ENCODE data around the gene NUTF2.

The NUTF2 gene

DNA sequence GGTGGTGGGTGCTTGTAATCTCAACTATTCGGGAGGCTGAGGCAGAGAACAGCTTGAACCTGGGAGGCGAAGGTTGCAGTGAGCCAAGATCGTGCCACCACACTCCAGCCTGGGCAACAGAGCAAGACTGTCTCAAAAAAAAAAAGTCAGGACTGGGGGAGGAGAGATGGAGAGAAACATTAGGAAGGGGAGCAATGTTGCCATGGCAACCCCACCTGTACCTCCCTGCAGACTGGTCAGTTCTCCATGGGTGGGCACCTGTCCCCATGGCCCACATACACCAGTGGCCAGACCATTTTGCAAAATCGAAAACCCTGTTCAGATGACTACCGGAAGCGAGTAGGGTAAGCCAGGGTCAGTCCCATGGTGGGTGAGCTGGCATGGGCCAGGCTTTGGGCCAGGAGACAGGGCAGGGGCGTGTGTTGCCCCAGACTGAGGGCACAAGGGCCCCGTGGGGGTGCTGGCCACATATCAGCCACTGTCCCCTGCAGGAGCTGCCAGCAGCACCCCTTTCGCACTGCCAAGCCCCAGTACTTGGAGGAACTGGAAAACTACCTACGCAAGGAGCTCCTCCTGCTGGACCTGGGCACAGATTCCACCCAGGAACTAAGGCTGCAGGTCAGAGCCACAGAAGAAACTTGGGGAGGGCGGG is 26.0 kb upstream of the NUTF2 start (continued):
- TF ChIP-seq ZNF175 (tag by site-specific recombination; IDR thresholded peaks at IDR 0.05) (no peak), ZNF610 (tag by site-specific recombination; IDR thresholded peaks at IDR 0.05; ENCODE audit: borderline replicate concordance) (no peak), ZNF621 (tag by site-specific recombination; IDR thresholded peaks at IDR 0.05) (no peak), ZBTB10 (tag by site-specific recombination; IDR thresholded peaks at IDR 0.05) (no peak)
- TF ChIP-seq, protein P1, sequence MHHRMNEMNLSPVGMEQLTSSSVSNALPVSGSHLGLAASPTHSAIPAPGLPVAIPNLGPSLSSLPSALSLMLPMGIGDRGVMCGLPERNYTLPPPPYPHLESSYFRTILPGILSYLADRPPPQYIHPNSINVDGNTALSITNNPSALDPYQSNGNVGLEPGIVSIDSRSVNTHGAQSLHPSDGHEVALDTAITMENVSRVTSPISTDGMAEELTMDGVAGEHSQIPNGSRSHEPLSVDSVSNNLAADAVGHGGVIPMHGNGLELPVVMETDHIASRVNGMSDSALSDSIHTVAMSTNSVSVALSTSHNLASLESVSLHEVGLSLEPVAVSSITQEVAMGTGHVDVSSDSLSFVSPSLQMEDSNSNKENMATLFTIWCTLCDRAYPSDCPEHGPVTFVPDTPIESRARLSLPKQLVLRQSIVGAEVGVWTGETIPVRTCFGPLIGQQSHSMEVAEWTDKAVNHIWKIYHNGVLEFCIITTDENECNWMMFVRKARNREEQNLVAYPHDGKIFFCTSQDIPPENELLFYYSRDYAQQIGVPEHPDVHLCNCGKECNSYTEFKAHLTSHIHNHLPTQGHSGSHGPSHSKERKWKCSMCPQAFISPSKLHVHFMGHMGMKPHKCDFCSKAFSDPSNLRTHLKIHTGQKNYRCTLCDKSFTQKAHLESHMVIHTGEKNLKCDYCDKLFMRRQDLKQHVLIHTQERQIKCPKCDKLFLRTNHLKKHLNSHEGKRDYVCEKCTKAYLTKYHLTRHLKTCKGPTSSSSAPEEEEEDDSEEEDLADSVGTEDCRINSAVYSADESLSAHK (tag by site-specific recombination; IDR thresholded peaks at IDR 0.05): no peak

GRCh38 chr16:67822511-67822910 is 24.2 kb upstream of the NUTF2 start:
- ChIA-PET CTCF (no interaction called here), POLR2A (no interaction called here)
- no peak for TF ChIP-seq EGR2 (tag by site-specific recombination; IDR thresholded peaks at IDR 0.05; ENCODE audit: low read depth)
- no peak for TF ChIP-seq ZSCAN5A (tag by site-specific recombination; IDR thresholded peaks at IDR 0.05)
- no peak for TF ChIP-seq HOXA7 (CRISPR knock-in tag; IDR thresholded peaks at IDR 0.05; ENCODE audit: borderline replicate concordance)
- no peak for TF ChIP-seq ZNF654 (tag by site-specific recombination; IDR thresholded peaks at IDR 0.05; ENCODE audit: low read depth)
- no peak for TF ChIP-seq ZNF776 (tag by site-specific recombination; IDR thresholded peaks at IDR 0.05; ENCODE audit: borderline replicate concordance)
- TF ChIP-seq GFI1B (tag by site-specific recombination; IDR thresholded peaks at IDR 0.05): no peak
- no peak for TF ChIP-seq ZNF175 (tag by site-specific recombination; IDR thresholded peaks at IDR 0.05)
- no peak for TF ChIP-seq ZNF837 (tag by site-specific recombination; IDR thresholded peaks at IDR 0.05)
- TF ChIP-seq ZNF473 (tag by site-specific recombination; IDR thresholded peaks at IDR 0.05): no peak
- no peaks in the 10 kb centered on the region for H3K9me3 ChIP-seq (ENCODE audit: control insufficient read depth, insufficient read depth, low read depth, low read length)
- no peak overlapping the region for H3K4me3 ChIP-seq (ENCODE audit: low read depth, low read length)
- H3K27ac ChIP-seq (ENCODE audit: extremely low read depth, low read depth, low read length): no peak overlapping the region
- H3K4me1 ChIP-seq (ENCODE audit: control insufficient read depth, insufficient read depth, low read length): no peaks in the 10 kb centered on the region
- peaks cover 0 to 21% of the 10 kb centered on the region in 2 experiments; a peak in 1 of 3 replicates for H3K36me3 ChIP-seq (ENCODE audit: control insufficient read depth in 2 of 2, insufficient read depth in 1 of 2, low read length in 2 of 2)

DNA sequence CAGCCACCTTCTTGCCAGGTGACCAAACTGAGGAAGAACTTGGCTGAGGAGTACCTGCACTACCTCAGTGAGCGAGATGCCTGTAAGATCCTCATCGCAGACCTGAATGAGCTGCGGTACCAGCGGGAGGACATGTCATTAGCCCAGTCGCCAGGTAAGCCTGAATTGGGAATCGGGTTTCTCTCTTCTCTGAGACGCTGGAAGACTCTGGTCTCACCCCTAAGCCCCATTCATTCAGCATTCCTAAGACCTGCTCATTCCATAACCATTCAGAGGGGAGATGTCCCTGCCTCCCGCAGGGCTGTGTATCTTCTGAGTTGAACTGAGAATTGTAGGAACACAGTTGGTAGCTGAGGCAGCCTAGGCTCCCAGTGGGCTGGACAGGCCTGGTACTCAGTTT is 21.6 kb upstream of the NUTF2 start:
- Histone ChIP-seq H3K4me3 (ENCODE audit: low read depth, low read length) (no peak overlapping the region), H3K9me3 (ENCODE audit: control insufficient read depth, insufficient read depth, low read depth, low read length) (no peaks in the 10 kb centered on the region), H3K36me3 (ENCODE audit: control insufficient read depth in 2 of 2, insufficient read depth in 1 of 2, low read length in 2 of 2) (peaks cover 0 to 47% of the 10 kb centered on the region in 2 experiments; a peak in 2 of 3 replicates), H3K27ac (ENCODE audit: extremely low read depth, low read depth, low read length) (no peak overlapping the region), H3K4me1 (ENCODE audit: control insufficient read depth, insufficient read depth, low read length) (no peaks in the 10 kb centered on the region)
- CTCF ChIA-PET: interaction anchor here (4.0 kb wide), 1 partner anchor 9 kb away, joined by 40 read pairs; no protein-coding TSS in a partner anchor
- TF ChIP-seq ZNF768 (tag by site-specific recombination; IDR thresholded peaks at IDR 0.05) (no peak), ZNF670 (tag by site-specific recombination; IDR thresholded peaks at IDR 0.05; ENCODE audit: low read depth) (no peak), SCRT1 (tag by site-specific recombination; IDR thresholded peaks at IDR 0.05; ENCODE audit: borderline replicate concordance) (no peak), ZNF133 (tag by site-specific recombination; IDR thresholded peaks at IDR 0.05) (no peak), GLIS1 (tag by site-specific recombination; IDR thresholded peaks at IDR 0.05) (no peak)
- TF ChIP-seq, protein P2, sequence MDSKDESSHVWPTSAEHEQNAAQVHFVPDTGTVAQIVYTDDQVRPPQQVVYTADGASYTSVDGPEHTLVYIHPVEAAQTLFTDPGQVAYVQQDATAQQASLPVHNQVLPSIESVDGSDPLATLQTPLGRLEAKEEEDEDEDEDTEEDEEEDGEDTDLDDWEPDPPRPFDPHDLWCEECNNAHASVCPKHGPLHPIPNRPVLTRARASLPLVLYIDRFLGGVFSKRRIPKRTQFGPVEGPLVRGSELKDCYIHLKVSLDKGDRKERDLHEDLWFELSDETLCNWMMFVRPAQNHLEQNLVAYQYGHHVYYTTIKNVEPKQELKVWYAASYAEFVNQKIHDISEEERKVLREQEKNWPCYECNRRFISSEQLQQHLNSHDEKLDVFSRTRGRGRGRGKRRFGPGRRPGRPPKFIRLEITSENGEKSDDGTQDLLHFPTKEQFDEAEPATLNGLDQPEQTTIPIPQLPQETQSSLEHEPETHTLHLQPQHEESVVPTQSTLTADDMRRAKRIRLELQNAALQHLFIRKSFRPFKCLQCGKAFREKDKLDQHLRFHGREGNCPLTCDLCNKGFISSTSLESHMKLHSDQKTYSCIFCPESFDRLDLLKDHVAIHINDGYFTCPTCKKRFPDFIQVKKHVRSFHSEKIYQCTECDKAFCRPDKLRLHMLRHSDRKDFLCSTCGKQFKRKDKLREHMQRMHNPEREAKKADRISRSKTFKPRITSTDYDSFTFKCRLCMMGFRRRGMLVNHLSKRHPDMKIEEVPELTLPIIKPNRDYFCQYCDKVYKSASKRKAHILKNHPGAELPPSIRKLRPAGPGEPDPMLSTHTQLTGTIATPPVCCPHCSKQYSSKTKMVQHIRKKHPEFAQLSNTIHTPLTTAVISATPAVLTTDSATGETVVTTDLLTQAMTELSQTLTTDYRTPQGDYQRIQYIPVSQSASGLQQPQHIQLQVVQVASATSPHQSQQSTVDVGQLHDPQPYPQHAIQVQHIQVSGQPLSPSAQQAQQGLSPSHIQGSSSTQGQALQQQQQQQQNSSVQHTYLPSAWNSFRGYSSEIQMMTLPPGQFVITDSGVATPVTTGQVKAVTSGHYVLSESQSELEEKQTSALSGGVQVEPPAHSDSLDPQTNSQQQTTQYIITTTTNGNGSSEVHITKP (tag by site-specific recombination; IDR thresholded peaks at IDR 0.05): 0 out of 2 replicates have a peak, but pooled peaks have one; percentile 12
- POLR2A ChIA-PET: interaction anchor here (1.0 to 2.4 kb wide), 3 partner anchors 14 to 111 kb away, joined by 3 to 11 read pairs (median 5); no protein-coding TSS in a partner anchor
